Keratinocyte (primary cell): Measurements from ENCODE around the gene MTUS2. TPM values are rescaled to one million over a fixed set of nuclear protein-coding genes. Genes with fewer than 3 reads are reported as not detected.

Experiments used
- DNase-seq: peaks from one replicate; pipeline ENCODE4 v3.0.0-alpha.2; 2011; ENCODE audit warnings: low read depth, missing footprints, low spot score
- FAIRE-seq: peaks from 2 replicates; lab custom pipeline; 2011; peaks lifted over from hg19 to GRCh38; lab: Jason Lieb, UNC
- H2AFZ ChIP-seq: 2 replicates; pipeline ENCODE4 v1.6.0; 2012; ENCODE audit warnings: low read length, control low read depth, inconsistent platforms; ENCODE audit not compliant: control insufficient read depth
- H3K27ac ChIP-seq: 2 replicates; pipeline ENCODE4 v1.5.1; 2011; ENCODE audit warnings: low read length; ENCODE audit not compliant: control insufficient read depth, insufficient read depth
- H3K27me3 ChIP-seq: 3 replicates; pipeline ENCODE4 v1.6.0; 2011; ENCODE audit warnings: low read length; ENCODE audit not compliant: control insufficient read depth, insufficient read depth; ENCODE audit errors: extremely low read depth
- H3K36me3 ChIP-seq, 2 experiments: 2 replicates in 1 of 2; 3 replicates in 1 of 2; pipeline ENCODE4 v1.5.1; 2011; ENCODE audit warnings: low read length in 2 of 2, mild to moderate bottlenecking in 1 of 2; ENCODE audit not compliant: control insufficient read depth in 2 of 2, insufficient read depth in 2 of 2; ENCODE audit errors: extremely low read depth in 1 of 2
- H3K4me1 ChIP-seq: 3 replicates; pipeline ENCODE4 v1.5.1; 2011; ENCODE audit warnings: low read length; ENCODE audit not compliant: control insufficient read depth, insufficient read depth; ENCODE audit errors: extremely low read depth
- H3K4me2 ChIP-seq: 3 replicates; pipeline ENCODE4 v1.6.0; 2011; ENCODE audit warnings: low read depth, low read length; ENCODE audit not compliant: control insufficient read depth, insufficient read depth; ENCODE audit errors: extremely low read depth
- H3K4me3 ChIP-seq, 3 experiments: fragments of 200-600 bp in 1 of 3; sonication (generic) in 1 of 3; 2 replicates in 2 of 3; 3 replicates in 1 of 3; pipeline ENCODE4 v1.5.1; 2011 to 2016; ENCODE audit warnings: low read length in 3 of 3, mild to moderate bottlenecking in 3 of 3, control low read depth in 2 of 3, inconsistent platforms in 1 of 3, low read depth in 1 of 3, mixed read lengths in 1 of 3, mixed run types in 1 of 3, moderate library complexity in 1 of 3; ENCODE audit not compliant: control insufficient read depth in 2 of 3, insufficient read depth in 2 of 3; ENCODE audit errors: extremely low read depth in 1 of 3
- H3K79me2 ChIP-seq: 2 replicates; pipeline ENCODE4 v1.6.0; 2012; ENCODE audit warnings: low read length; ENCODE audit not compliant: control insufficient read depth, insufficient read depth
- H3K9ac ChIP-seq: 3 replicates; pipeline ENCODE4 v1.6.0; 2011; ENCODE audit warnings: low read length; ENCODE audit not compliant: control insufficient read depth, insufficient read depth; ENCODE audit errors: extremely low read depth
- H3K9me1 ChIP-seq: 3 replicates; pipeline ENCODE4 v1.6.0; 2011; ENCODE audit warnings: low read length; ENCODE audit not compliant: control insufficient read depth, insufficient read depth; ENCODE audit errors: extremely low read depth
- H3K9me3 ChIP-seq: 2 replicates; pipeline ENCODE4 v1.5.1; 2012; ENCODE audit warnings: low read depth, low read length; ENCODE audit not compliant: control insufficient read depth
- H4K20me1 ChIP-seq: 3 replicates; pipeline ENCODE4 v1.6.0; 2011; ENCODE audit warnings: low read length; ENCODE audit not compliant: control insufficient read depth, insufficient read depth; ENCODE audit errors: extremely low read depth
- EZH2 ChIP-seq: IDR thresholded peaks from one replicate; pipeline ENCODE4 v1.6.1; 2012; ENCODE audit warnings: inconsistent platforms, mild to moderate bottlenecking, low read length, moderate library complexity
- dilution Hi-C: fragments of 300-500 bp; cut with MboI; formaldehyde crosslinking; loops from one replicate; pipeline ENCODE4 v1.7.0; 2020; ENCODE audit warnings: low sequenced_read_pairs; ENCODE audit not compliant: extremely low pct_ligation_motif_present
- polyA plus RNA-seq, 5 experiments: library from polyadenylated mRNA; depleted of rRNA in 3 of 5; stranded (reverse) in 3 of 5; stranded (forward) in 1 of 5; unstranded in 1 of 5; fragments of >200 nt; gene quantifications; 1 replicate in 1 of 5; 2 replicates in 3 of 5; 3 replicates in 1 of 5; pipeline versions ENCODE4 v1.2.1 to v1.2.3, GENCODE V29; 2011 to 2012; ENCODE audit warnings: missing spikeins in 2 of 5, low read depth in 1 of 5, low replicate concordance in 1 of 5
- TF ChIP-seq, protein P1 (sequence below), 3 experiments: IDR thresholded peaks in 1 of 3; conservative IDR thresholded peaks in 1 of 3; optimal IDR thresholded peaks in 1 of 3; 2 replicates in 2 of 3; 3 replicates in 1 of 3; pipeline versions ENCODE3 to v1.5.1; 2011; ENCODE audit warnings: low read length in 3 of 3, mild to moderate bottlenecking in 3 of 3, moderate library complexity in 2 of 3, control low read depth in 1 of 3, inconsistent platforms in 1 of 3; ENCODE audit not compliant: insufficient read depth in 2 of 3; ENCODE audit errors: extremely low read depth in 1 of 3

The MTUS2 gene
- polyA plus RNA-seq, 1 donor (not counting 4 experiments of a cell fraction or from before 2014, with no cell fraction given), result 0.17 TPM

GRCh38 chr13:29546662-29547061 lies 726.5 kb downstream of the MTUS2 start:
- Histone ChIP-seq H3K27ac (no peak overlapping the region), H3K4me2 (no peak overlapping the region), H3K27me3 (no peaks in the 10 kb centered on the region), H3K36me3 (peaks cover 42 to 47% of the 10 kb centered on the region in 2 experiments), H3K4me1 (no peaks in the 10 kb centered on the region), H3K9me1 (peaks cover 4% of the 10 kb centered on the region), H4K20me1 (peaks cover 19% of the 10 kb centered on the region), H3K9ac (no peak overlapping the region), H3K9me3 (no peaks in the 10 kb centered on the region), H3K4me3 (no peak overlapping the region), H3K79me2 (peaks cover 97% of the 10 kb centered on the region), H2AFZ (no peak overlapping the region)
- no peak for TF ChIP-seq EZH2
- TF ChIP-seq, protein P1, sequence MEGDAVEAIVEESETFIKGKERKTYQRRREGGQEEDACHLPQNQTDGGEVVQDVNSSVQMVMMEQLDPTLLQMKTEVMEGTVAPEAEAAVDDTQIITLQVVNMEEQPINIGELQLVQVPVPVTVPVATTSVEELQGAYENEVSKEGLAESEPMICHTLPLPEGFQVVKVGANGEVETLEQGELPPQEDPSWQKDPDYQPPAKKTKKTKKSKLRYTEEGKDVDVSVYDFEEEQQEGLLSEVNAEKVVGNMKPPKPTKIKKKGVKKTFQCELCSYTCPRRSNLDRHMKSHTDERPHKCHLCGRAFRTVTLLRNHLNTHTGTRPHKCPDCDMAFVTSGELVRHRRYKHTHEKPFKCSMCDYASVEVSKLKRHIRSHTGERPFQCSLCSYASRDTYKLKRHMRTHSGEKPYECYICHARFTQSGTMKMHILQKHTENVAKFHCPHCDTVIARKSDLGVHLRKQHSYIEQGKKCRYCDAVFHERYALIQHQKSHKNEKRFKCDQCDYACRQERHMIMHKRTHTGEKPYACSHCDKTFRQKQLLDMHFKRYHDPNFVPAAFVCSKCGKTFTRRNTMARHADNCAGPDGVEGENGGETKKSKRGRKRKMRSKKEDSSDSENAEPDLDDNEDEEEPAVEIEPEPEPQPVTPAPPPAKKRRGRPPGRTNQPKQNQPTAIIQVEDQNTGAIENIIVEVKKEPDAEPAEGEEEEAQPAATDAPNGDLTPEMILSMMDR (optimal IDR thresholded peaks at IDR 0.05 in 1 of 3, IDR thresholded peaks at IDR 0.05 in 1 of 3, conservative IDR thresholded peaks at IDR 0.05 in 1 of 3; ENCODE audit: extremely low read depth in 1 of 3, insufficient read depth in 2 of 3, low read length in 3 of 3), result no peak
- DNase-seq (no peak), FAIRE-seq (no peak)
- dilution Hi-C loops, result no loop called here

GRCh38 chr13:29547153-29547552 lies 727.0 kb downstream of the MTUS2 start:
- Histone ChIP-seq H3K4me1 (no peaks in the 10 kb centered on the region), H3K27me3 (no peaks in the 10 kb centered on the region), H3K27ac (no peak overlapping the region), H3K4me2 (no peak overlapping the region), H2AFZ (no peak overlapping the region), H3K36me3 (peaks cover 42 to 51% of the 10 kb centered on the region in 2 experiments), H3K9me3 (no peaks in the 10 kb centered on the region), H3K4me3 (no peak overlapping the region), H4K20me1 (peaks cover 19% of the 10 kb centered on the region), H3K79me2 (peaks cover 99% of the 10 kb centered on the region), H3K9me1 (peaks cover 4% of the 10 kb centered on the region), H3K9ac (no peak overlapping the region)
- FAIRE-seq, result no peak
- no peak for TF ChIP-seq EZH2
- TF ChIP-seq, protein P1 (optimal IDR thresholded peaks at IDR 0.05 in 1 of 3, IDR thresholded peaks at IDR 0.05 in 1 of 3, conservative IDR thresholded peaks at IDR 0.05 in 1 of 3; ENCODE audit: extremely low read depth in 1 of 3, insufficient read depth in 2 of 3, low read length in 3 of 3), result no peak
- dilution Hi-C loops, result no loop called here
- DNase-seq, result no peak
